ENCODE measurements around the gene TIMM44. TPM values are rescaled to one million over a fixed set of nuclear protein-coding genes. Genes with fewer than 3 reads are reported as not detected.
A peak's percentile ranks its signal among the peaks of the same experiment; 100 is the strongest.

The TIMM44 gene
- total RNA-seq, 1 donor from 2014 or later: 43.7 TPM

- H3K27me3 Mint-ChIP-seq (ENCODE audit: insufficient read depth, low read depth): peaks cover 9% of the 10 kb centered on the region
- Histone ChIP-seq H3F3A (ENCODE audit: low read depth) (peaks cover 24% of the 10 kb centered on the region), H3K27ac (no peak overlapping the region), H3K4me2 (no peak overlapping the region), H3K79me2 (ENCODE audit: low read depth) (no peaks in the 10 kb centered on the region), H3K4me3 (no peak overlapping the region), H3K9ac (no peak overlapping the region), H3K4me1 (no peaks in the 10 kb centered on the region), H3K27me3 (no peaks in the 10 kb centered on the region), H3K9me3 (ENCODE audit: low read depth) (no peaks in the 10 kb centered on the region), H2AFZ (replicated peaks) (no peak overlapping the region), H3K36me3 (no peaks in the 10 kb centered on the region), H4K20me1 (ENCODE audit: low read depth) (peaks cover 9% of the 10 kb centered on the region)
- H3K27ac Mint-ChIP-seq: no peak overlapping the region
- H3K9me3 Mint-ChIP-seq: no peaks in the 10 kb centered on the region
- H3K4me1 Mint-ChIP-seq: peaks cover 4% of the 10 kb centered on the region
- no peak overlapping the region for H3K4me3 Mint-ChIP-seq
- TF ChIP-seq EZH2phosphoT487 (IDR thresholded peaks at IDR 0.05): no peak
- no peak for TF ChIP-seq EZH2 (IDR thresholded peaks at IDR 0.05)
- TF ChIP-seq, protein P1, sequence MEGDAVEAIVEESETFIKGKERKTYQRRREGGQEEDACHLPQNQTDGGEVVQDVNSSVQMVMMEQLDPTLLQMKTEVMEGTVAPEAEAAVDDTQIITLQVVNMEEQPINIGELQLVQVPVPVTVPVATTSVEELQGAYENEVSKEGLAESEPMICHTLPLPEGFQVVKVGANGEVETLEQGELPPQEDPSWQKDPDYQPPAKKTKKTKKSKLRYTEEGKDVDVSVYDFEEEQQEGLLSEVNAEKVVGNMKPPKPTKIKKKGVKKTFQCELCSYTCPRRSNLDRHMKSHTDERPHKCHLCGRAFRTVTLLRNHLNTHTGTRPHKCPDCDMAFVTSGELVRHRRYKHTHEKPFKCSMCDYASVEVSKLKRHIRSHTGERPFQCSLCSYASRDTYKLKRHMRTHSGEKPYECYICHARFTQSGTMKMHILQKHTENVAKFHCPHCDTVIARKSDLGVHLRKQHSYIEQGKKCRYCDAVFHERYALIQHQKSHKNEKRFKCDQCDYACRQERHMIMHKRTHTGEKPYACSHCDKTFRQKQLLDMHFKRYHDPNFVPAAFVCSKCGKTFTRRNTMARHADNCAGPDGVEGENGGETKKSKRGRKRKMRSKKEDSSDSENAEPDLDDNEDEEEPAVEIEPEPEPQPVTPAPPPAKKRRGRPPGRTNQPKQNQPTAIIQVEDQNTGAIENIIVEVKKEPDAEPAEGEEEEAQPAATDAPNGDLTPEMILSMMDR (IDR thresholded peaks at IDR 0.05): no peak
- DNase-seq (ENCODE audit: low spot score): no peak
- H3K36me3 Mint-ChIP-seq: no peaks in the 10 kb centered on the region
Measured at GRCh38 chr19:7955696-7956095, 12.2 kb upstream of the TIMM44 start.

GRCh38 chr19:7953576-7953975, 10.1 kb upstream of the TIMM44 start:
- no peaks in the 10 kb centered on the region for H3K9me3 Mint-ChIP-seq
- H3K27me3 ChIP-seq: no peaks in the 10 kb centered on the region
- H3K36me3 Mint-ChIP-seq: peaks cover 4% of the 10 kb centered on the region
- H3K9me3 ChIP-seq (ENCODE audit: low read depth): no peaks in the 10 kb centered on the region
- peaks cover 13% of the 10 kb centered on the region for H3F3A ChIP-seq (ENCODE audit: low read depth)
- H3K4me1 ChIP-seq: no peaks in the 10 kb centered on the region
- H4K20me1 ChIP-seq (ENCODE audit: low read depth): no peaks in the 10 kb centered on the region
- H3K9ac ChIP-seq: no peak overlapping the region
- H3K4me3 Mint-ChIP-seq: peak overlapping the region; percentile 6
- TF ChIP-seq, protein P1 (IDR thresholded peaks at IDR 0.05): no peak
- TF ChIP-seq EZH2phosphoT487 (IDR thresholded peaks at IDR 0.05): no peak
- TF ChIP-seq EZH2 (IDR thresholded peaks at IDR 0.05): no peak
- peaks cover 4% of the 10 kb centered on the region for H3K4me1 Mint-ChIP-seq
- no peak overlapping the region for H3K27ac ChIP-seq
- peaks cover 9% of the 10 kb centered on the region for H3K27me3 Mint-ChIP-seq (ENCODE audit: insufficient read depth, low read depth)
- H3K4me2 ChIP-seq: no peak overlapping the region
- H2AFZ ChIP-seq (replicated peaks): no peak overlapping the region
- no peak for DNase-seq (ENCODE audit: low spot score)
- H3K4me3 ChIP-seq: no peak overlapping the region
- no peaks in the 10 kb centered on the region for H3K79me2 ChIP-seq (ENCODE audit: low read depth)
- no peaks in the 10 kb centered on the region for H3K36me3 ChIP-seq
- no peak overlapping the region for H3K27ac Mint-ChIP-seq

DNA sequence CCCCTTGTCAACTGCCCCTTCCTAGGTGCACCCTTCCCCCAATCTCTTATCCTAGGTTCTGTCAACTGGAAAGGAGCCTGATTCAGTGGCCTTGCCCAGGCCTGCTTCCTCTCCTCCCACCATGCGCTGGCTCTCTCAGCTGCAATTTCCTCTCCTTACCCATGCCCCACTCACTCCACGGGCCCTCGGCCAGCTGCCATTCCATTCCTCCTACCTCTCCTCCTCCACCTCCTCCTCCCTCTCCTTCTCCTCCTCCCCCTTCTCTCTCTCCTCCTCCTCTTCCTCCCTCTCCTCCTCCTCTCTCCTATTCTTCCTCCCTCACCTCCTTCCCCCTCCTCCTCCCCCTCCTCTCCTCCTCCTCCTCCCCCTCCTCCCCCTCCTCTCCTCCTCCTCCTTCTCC, 9.6 kb upstream of the TIMM44 start:
- Histone ChIP-seq H3K9ac (no peak overlapping the region), H3K4me3 (no peak overlapping the region), H3K79me2 (ENCODE audit: low read depth) (no peaks in the 10 kb centered on the region), H3K4me1 (no peaks in the 10 kb centered on the region), H3K9me3 (ENCODE audit: low read depth) (no peaks in the 10 kb centered on the region), H3K36me3 (no peaks in the 10 kb centered on the region), H2AFZ (replicated peaks) (no peak overlapping the region), H3K4me2 (no peak overlapping the region), H3K27ac (no peak overlapping the region), H4K20me1 (ENCODE audit: low read depth) (no peaks in the 10 kb centered on the region), H3K27me3 (no peaks in the 10 kb centered on the region), H3F3A (ENCODE audit: low read depth) (peaks cover 10% of the 10 kb centered on the region)
- no peak overlapping the region for H3K27ac Mint-ChIP-seq
- H3K4me1 Mint-ChIP-seq: peaks cover 4% of the 10 kb centered on the region
- H3K9me3 Mint-ChIP-seq: no peaks in the 10 kb centered on the region
- TF ChIP-seq, protein P1 (IDR thresholded peaks at IDR 0.05): no peak
- no peak for TF ChIP-seq EZH2phosphoT487 (IDR thresholded peaks at IDR 0.05)
- TF ChIP-seq EZH2 (IDR thresholded peaks at IDR 0.05): no peak
- DNase-seq (ENCODE audit: low spot score): no peak
- H3K36me3 Mint-ChIP-seq: peaks cover 4% of the 10 kb centered on the region
- H3K27me3 Mint-ChIP-seq (ENCODE audit: insufficient read depth, low read depth): peaks cover 9% of the 10 kb centered on the region
- no peak overlapping the region for H3K4me3 Mint-ChIP-seq
